CD4-positive, alpha-beta T cell treated with Interleukin-17A for 4 hours (primary cell): ENCODE measurements around the gene SYT17.

Experiments used
- DNase-seq: peaks from one replicate; pipeline ENCODE4 v3.0.0-alpha.2; 2020; ENCODE audit warnings: mixed read lengths

The SYT17 gene

DNA sequence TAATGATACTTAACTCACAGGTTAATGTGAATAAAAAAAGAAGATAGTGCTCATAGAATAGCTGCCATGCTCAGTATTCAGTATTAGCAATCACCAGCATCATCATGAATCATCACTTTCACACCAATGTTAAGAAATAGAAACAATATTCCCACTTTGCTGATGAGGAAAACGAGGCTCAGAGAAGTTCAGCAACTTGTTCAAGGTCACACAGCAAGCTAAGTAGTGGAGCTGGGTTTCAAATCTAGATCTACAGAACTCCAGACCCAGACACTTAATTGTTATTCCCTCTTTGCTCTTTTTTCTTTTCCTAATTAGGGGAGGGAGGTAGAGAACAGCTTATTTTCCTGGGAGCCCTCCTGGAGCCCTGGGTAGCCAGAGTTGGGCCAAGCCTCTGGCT lies 140.4 kb downstream of the SYT17 start:
- DNase-seq, result no peak

DNA sequence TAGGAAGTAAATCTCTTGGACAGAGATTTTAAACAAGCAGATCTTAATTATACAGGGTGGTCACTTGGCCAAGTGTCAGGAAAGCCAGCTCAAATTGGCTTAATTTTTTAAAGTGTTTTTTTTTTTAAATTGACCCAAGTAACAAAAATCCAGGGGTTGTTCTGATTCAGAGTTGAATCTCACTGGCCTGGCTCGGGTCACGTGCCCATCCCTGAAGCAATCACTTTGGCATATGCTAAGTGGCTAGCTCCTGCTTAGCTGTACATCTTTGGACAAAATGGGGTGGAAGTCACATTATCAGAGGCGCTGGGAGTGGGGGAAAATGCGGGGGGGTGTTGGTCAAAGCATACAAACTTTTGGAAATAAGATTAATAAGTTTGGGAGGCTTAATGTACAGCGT lies 141.1 kb downstream of the SYT17 start:
- no peak for DNase-seq

DNA sequence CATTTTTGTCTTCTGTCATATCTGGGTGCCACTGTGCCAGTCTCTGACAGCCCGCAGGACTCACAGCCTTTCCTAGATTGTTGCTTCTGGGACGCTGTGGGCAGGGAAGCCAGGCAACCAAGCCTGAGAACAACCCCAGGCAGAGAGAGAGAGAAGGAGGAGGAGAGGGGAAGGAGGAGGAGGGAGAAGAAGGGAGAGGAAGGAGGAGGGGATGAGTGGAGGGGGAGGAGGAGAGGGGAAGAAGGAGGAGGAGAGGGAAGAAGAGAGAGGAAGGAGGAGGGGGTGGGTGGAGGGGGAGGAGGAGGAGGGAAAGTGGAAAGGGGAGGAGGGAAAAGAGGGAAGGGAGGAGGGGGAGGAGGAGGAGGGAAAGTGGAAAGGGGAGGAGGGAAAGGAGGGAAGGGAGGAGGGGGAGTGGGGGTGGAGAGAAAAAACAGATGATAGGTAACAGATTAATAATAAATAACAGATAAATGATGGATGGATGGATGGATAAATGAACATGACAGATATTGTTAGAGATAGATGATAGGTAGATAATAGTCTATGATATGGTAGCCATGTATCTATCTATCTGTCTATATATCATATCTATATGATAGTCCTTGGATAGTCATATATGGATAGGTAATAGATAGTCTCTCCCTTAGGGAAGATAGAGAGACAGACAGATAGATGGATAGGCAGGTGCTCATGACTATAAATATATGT lies 146.8 kb downstream of the SYT17 start:
- no peak for DNase-seq

DNA sequence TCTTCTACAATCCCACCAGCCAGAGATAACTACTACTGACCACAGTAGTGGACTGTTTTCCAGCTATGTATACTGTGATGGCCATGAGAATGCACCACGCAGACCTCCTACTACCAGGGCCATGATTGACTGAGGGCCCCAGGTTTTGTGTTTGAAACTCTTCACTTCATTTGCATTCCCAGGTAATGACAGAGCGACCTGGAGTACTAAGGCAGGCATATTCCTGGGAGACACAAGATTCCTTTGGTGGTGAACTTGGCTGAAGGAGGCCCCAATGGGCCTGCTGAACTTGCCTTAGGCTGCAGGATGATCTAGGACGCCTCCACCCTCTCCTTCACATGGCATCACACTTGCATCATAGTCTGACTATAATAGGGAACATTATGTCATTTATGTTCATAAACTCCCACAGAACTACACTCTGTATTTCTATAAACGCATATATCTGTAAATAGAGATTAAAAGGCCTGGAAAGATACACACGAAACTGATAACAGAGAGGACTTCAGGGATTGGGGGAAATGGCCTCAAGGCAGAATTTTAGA lies 147.9 kb downstream of the SYT17 start:
- DNase-seq, result no peak

DNA sequence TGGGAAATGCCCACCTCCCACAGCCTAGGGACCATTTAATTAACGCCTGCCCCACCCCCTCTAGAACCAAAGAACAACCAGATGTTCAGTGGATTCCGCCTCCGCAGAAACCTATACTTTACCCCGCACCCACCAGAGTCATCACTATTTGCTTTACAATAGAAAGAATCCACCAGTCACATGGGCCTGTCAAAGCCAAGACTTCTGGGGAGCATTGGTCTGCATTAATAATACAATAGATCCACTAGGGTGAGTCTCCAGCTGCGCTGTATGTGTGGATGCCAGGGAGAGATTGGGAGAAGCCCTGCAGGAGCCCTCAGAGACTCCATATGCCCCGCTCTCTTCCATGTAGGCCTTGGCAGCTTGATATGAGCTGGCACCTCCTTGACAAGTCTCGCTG lies 148.8 kb downstream of the SYT17 start:
- DNase-seq, result no peak
